ENCODE results near the gene LZTS2. TPM values are rescaled to one million over a fixed set of nuclear protein-coding genes. Genes with fewer than 3 reads are reported as not detected.

The LZTS2 gene, protein sequence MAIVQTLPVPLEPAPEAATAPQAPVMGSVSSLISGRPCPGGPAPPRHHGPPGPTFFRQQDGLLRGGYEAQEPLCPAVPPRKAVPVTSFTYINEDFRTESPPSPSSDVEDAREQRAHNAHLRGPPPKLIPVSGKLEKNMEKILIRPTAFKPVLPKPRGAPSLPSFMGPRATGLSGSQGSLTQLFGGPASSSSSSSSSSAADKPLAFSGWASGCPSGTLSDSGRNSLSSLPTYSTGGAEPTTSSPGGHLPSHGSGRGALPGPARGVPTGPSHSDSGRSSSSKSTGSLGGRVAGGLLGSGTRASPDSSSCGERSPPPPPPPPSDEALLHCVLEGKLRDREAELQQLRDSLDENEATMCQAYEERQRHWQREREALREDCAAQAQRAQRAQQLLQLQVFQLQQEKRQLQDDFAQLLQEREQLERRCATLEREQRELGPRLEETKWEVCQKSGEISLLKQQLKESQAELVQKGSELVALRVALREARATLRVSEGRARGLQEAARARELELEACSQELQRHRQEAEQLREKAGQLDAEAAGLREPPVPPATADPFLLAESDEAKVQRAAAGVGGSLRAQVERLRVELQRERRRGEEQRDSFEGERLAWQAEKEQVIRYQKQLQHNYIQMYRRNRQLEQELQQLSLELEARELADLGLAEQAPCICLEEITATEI
- 8.1 TPM for total RNA-seq

DNA sequence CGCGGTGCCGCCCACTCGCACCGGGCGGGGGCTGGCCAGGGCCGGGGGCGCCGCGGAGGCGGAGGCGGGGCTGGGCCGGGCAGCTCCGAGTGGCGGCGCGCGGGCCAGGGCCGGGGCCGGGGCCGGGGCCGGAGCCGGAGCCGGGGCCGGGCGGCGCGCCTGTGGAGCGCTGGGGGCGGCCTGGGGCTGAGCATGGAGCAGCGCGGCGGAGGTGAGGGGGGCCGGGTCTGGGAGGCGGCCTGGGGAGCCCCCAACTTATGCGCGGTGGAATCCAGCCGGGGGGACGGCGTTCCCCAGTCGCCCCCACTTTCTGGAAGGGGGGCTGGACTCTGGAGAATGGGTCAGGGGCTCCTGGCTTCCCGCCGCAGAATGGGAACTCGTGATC, at the start of gene LZTS2:
TSS of gene LZTS2 (plus strand) at position 67 of the 385 bp plus-strand sequence. CDS start 2,731 bp downstream, outside the sequence.
- Histone ChIP-seq H3K4me1 (ENCODE audit: insufficient read depth, low read length) (peaks cover 39% of the 10 kb centered on the region), H3K4me3 (ENCODE audit: low read length) (peak within 1 kb of the TSS; percentile 69), H3K27me3 (ENCODE audit: insufficient read depth, low read length) (no peaks in the 10 kb centered on the region), H3K9me3 (ENCODE audit: low read depth, low read length) (no peaks in the 10 kb centered on the region)

DNA sequence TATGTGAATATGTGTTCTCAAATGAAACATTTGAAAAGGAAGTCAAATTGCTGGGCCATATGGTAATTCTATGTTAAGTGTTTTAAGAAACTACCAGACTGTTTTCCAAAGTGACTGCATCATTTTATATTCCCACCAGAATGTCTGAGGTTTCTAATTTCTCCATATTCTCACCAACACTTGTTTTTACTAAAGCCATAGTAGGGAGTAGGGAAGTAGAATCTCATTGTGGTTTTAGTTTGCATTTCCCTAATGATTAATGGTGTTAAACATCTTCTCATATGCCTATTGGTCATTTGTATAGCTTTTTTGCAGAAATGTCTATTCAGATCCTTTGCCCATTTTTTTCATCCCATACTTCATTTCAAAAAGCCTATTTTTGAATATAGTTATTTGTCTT, 39.4 kb upstream of the LZTS2 start:
- no peak overlapping the region for H3K4me3 ChIP-seq (ENCODE audit: low read length)
- H3K4me1 ChIP-seq (ENCODE audit: insufficient read depth, low read length): no peaks in the 10 kb centered on the region
- H3K9me3 ChIP-seq (ENCODE audit: low read depth, low read length): no peaks in the 10 kb centered on the region
- H3K27me3 ChIP-seq (ENCODE audit: insufficient read depth, low read length): no peaks in the 10 kb centered on the region

DNA sequence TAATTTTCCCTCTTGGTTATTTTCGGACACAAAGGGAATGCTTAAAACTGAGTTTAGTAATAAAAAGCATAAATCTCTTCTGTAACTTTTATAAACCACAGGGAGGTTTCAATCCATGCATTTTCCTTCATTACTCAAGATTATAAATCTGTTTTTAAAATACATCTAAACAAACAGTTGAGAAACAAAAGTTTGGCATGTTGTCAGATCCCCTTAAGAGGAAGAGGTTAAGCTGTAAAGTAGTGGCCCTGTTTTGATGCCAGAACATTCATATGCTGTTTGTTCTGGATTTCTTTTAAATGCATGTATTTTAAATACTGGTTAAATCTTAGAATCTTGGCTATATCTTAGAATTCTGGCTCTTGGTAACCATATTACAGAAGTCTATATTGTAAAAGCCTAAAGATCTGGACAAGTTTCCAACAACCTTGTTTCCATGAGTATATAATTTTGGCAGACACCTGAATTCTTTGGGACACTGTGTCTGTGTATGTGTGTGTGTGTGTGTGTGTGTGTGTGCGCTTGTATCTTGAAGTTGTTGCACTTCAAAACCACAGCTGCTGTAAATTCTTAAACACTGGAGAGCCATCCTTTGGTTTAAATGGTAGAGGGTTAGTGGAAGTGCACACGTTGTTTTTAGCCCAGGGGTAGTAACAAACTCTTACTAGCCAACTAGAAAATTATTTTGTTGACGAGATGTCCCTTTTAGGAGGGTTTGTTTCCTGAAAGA, 37.1 kb upstream of the LZTS2 start:
- no peaks in the 10 kb centered on the region for H3K4me1 ChIP-seq (ENCODE audit: insufficient read depth, low read length)
- H3K4me3 ChIP-seq (ENCODE audit: low read length): no peak overlapping the region
- no peaks in the 10 kb centered on the region for H3K9me3 ChIP-seq (ENCODE audit: low read depth, low read length)
- no peaks in the 10 kb centered on the region for H3K27me3 ChIP-seq (ENCODE audit: insufficient read depth, low read length)

DNA sequence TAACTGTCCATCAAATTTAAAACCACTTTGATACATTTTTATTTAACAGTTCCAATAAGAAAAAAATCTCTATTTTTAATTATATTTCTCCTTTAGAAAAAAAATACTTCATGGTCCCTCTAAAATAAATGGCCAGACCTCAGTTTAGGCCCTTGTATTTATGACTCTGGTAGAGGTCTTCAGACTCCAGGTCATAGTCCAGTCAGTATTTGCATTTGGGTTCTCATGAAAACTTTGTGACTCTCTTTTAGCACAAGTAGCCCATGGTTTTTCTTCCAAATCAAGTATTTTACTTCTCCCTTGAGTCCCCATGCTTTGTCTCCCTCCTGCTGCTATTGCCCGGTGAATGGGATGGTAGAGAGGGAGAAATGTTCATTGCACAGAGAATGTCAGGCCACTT, 35.8 kb upstream of the LZTS2 start:
- peaks cover 4% of the 10 kb centered on the region for H3K4me1 ChIP-seq (ENCODE audit: insufficient read depth, low read length)
- no peaks in the 10 kb centered on the region for H3K27me3 ChIP-seq (ENCODE audit: insufficient read depth, low read length)
- no peaks in the 10 kb centered on the region for H3K9me3 ChIP-seq (ENCODE audit: low read depth, low read length)
- no peak overlapping the region for H3K4me3 ChIP-seq (ENCODE audit: low read length)

DNA sequence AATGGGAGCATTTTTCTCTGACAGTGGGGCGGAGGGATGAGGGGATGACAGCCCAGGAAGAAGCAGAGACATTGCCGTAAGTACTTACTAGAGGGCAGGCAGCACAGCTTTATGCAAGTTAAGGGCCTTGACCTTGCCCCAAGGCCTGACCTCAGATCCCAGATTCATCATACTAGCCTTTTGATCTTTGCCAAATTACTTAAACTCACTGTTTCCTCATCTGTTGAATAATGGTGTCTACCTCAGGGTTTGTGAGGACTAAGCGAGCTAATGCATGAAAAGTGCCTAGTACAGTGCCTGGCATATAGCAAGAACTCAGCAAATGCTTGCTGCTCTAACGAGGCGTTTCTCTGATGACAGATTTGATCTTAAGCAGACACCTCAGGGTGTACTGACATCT, 33.8 kb upstream of the LZTS2 start:
- Histone ChIP-seq H3K4me1 (ENCODE audit: insufficient read depth, low read length) (peaks cover 14% of the 10 kb centered on the region), H3K9me3 (ENCODE audit: low read depth, low read length) (no peaks in the 10 kb centered on the region), H3K27me3 (ENCODE audit: insufficient read depth, low read length) (no peaks in the 10 kb centered on the region), H3K4me3 (ENCODE audit: low read length) (no peak overlapping the region)

DNA sequence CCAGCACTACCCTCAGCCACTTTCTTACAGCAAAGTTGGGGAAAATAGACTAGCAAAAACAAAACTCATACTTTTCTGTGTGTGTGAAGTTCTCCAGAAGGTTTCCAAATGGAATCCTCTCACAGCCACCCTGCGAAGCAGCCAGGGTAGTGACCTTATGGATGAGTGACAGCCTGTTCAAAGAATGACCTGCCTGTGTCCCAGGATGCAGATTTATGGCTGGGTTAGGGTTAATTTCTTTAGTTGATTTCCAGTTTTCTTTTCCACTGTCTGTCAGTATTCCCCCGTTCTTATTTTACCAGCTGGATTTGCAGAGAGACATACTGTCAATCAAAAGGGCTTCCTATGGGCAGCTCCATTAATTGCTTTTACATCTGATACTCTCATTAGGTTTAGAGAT, 32.7 kb upstream of the LZTS2 start:
- H3K4me1 ChIP-seq (ENCODE audit: insufficient read depth, low read length): peaks cover 14% of the 10 kb centered on the region
- H3K27me3 ChIP-seq (ENCODE audit: insufficient read depth, low read length): no peaks in the 10 kb centered on the region
- H3K9me3 ChIP-seq (ENCODE audit: low read depth, low read length): no peaks in the 10 kb centered on the region
- H3K4me3 ChIP-seq (ENCODE audit: low read length): no peak overlapping the region

DNA sequence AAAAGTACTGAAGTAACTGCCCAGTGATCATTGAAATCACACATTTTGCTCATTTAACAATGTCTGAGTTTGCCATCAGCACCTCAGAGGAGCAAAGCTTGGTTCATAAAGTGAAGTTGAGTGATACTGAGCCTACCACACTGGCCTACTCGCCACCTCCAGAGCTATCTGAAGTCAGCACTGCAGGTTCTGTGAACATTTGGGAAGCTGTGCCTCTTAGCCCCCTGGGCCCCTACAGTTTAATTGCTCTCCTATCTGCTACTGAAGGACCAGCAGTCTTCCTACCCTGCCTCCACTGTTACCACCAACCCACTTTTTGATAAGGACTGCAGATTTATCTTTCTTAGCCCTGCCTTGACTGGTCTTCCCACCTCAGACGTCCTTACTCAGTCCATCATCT, 32.3 kb upstream of the LZTS2 start:
- H3K4me3 ChIP-seq (ENCODE audit: low read length): no peak overlapping the region
- no peaks in the 10 kb centered on the region for H3K27me3 ChIP-seq (ENCODE audit: insufficient read depth, low read length)
- peaks cover 14% of the 10 kb centered on the region for H3K4me1 ChIP-seq (ENCODE audit: insufficient read depth, low read length)
- H3K9me3 ChIP-seq (ENCODE audit: low read depth, low read length): no peaks in the 10 kb centered on the region

DNA sequence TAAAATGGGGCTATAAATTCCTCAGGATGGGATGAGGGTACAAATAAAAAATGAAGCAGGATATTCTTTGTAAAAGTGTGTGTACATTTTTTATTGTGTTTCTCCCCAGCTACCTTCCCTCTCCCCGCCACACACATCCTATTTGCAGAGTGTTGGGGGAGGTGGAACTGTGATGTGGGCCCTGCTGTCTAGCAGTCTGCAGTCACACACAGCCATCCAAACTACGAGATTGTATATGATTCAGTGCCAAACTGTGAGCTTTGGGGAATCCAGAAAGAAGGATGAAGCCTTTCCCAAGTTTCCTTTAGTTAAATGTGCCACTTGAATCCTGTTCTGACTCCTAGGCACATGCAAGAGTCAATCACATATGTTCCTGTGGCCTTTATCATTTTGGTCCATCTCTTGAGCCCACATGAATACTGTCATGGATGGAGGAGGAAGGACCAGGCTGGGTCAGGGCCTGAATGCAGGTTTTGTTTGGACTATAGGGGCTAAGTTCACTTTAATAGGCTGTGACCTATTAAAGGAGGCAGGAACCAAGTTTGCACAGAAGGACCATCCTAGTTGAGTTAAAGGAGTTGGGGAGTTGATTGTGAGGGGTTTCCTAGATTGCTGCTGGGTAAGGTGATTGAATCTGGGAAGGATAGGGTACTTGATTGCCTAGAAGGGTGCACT, 31.4 kb upstream of the LZTS2 start:
- Histone ChIP-seq H3K9me3 (ENCODE audit: low read depth, low read length) (no peaks in the 10 kb centered on the region), H3K4me1 (ENCODE audit: insufficient read depth, low read length) (peaks cover 14% of the 10 kb centered on the region), H3K4me3 (ENCODE audit: low read length) (no peak overlapping the region), H3K27me3 (ENCODE audit: insufficient read depth, low read length) (no peaks in the 10 kb centered on the region)

DNA sequence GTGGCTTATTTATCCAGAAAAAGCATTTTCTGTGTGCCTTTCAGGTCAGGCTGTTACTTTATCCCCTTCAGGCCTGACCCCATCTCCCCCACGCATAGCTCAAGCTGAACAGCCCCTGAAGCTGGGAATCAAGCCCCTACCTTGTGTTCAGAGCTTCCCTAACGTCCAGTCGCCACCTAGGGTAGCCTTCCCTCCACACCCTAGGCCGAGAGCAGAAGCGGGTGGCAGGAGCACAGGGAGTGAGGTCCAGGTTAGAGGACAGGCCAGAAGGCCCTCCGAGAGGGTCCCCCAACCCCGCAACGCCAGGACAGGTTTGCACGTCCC, 30.8 kb upstream of the LZTS2 start:
- no peaks in the 10 kb centered on the region for H3K27me3 ChIP-seq (ENCODE audit: insufficient read depth, low read length)
- no peaks in the 10 kb centered on the region for H3K9me3 ChIP-seq (ENCODE audit: low read depth, low read length)
- H3K4me1 ChIP-seq (ENCODE audit: insufficient read depth, low read length): peaks cover 14% of the 10 kb centered on the region
- H3K4me3 ChIP-seq (ENCODE audit: low read length): no peak overlapping the region

DNA sequence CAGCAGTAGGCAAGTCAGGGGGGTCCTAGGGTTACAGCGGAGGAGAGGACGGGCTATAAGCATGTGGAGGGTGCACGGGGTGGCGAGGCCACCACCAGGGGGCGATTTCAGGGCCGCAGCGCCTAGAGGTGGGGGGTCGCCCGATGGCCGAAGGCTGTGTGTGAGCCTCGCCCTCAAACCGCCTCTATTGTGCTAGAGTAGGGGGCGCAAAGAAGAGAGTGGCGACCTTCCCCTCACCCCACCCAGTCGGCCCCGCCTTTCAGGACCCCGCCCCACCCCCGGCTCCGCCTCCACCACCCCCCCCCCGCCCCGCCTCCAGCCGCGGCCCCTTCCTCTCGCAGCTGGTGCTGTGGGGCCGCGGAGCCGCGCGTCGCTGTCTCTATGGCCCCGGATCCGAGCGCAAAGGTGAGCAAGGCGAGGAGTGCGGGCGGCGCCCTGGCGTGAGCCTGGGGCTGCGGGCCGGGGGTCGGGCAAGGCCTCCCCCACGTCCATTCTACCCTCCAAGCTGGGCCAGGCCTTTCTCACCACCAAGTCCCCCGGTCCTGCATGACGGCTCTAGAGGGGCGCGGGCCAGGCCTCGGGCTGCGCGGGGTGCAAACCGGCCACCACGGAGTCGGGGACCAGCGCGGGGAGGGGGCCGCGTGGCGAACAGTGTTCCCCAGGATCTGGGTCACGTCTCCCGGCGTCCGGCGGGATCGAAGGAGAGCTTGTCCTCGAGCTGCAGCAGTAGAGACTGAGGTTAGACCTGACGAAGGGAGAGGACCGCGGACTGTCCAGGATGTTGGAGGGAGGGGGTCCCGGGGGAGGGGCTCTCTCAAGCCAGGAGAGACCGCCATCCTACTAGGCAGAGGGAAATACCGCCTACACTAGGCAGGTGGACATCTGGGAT, 30.2 kb upstream of the LZTS2 start, which contains the start of gene SEMA4G:
TSS of gene SEMA4G (plus strand) at position 318 of the 889 bp plus-strand sequence. CDS start 3,409 bp downstream, outside the sequence.
- no peaks in the 10 kb centered on the region for H3K27me3 ChIP-seq (ENCODE audit: insufficient read depth, low read length)
- H3K9me3 ChIP-seq (ENCODE audit: low read depth, low read length): no peaks in the 10 kb centered on the region
- H3K4me1 ChIP-seq (ENCODE audit: insufficient read depth, low read length): peaks cover 14% of the 10 kb centered on the region
- H3K4me3 ChIP-seq (ENCODE audit: low read length): peak within 1 kb of the TSS; percentile 24

DNA sequence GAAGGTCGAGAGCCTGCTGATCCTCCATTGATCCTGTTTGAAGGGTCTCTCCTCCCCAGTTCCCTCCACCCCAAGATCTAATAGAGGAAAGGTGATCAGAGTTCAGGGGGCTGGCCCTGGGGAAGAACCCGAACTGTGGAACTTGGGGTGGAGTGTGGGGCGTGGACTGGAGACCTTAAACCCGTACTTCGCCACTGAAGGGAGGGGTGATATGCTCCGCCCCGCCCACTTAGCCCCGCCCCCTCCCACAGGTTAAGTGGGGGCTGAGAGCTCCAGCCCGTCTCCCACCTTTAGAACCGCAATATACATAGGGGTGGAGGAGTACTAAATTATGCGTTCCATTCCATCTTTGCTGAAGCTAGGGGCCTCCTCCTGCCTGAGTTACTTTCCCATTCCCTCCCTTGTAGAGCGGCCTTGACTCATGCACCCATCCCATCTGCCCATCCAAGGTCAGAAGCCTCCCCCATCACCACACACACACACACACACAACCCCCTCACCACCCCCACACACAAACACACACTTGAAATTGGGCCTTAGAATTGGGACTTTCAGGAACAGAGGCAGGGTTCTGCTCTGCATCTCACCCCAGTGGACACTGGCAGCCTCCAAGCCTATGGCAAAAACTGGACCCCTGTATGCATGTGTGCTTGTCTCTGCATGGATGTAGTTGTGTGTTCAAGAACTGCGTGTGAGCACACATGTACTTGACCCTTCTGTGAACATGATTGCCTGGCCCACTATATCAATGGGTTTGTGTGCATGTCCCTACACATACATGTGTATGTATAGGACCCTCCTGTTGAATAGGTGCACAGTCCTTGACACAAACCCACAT, 29.3 kb upstream of the LZTS2 start:
- H3K27me3 ChIP-seq (ENCODE audit: insufficient read depth, low read length): no peaks in the 10 kb centered on the region
- no peaks in the 10 kb centered on the region for H3K9me3 ChIP-seq (ENCODE audit: low read depth, low read length)
- H3K4me1 ChIP-seq (ENCODE audit: insufficient read depth, low read length): peaks cover 14% of the 10 kb centered on the region
- H3K4me3 ChIP-seq (ENCODE audit: low read length): no peak overlapping the region

DNA sequence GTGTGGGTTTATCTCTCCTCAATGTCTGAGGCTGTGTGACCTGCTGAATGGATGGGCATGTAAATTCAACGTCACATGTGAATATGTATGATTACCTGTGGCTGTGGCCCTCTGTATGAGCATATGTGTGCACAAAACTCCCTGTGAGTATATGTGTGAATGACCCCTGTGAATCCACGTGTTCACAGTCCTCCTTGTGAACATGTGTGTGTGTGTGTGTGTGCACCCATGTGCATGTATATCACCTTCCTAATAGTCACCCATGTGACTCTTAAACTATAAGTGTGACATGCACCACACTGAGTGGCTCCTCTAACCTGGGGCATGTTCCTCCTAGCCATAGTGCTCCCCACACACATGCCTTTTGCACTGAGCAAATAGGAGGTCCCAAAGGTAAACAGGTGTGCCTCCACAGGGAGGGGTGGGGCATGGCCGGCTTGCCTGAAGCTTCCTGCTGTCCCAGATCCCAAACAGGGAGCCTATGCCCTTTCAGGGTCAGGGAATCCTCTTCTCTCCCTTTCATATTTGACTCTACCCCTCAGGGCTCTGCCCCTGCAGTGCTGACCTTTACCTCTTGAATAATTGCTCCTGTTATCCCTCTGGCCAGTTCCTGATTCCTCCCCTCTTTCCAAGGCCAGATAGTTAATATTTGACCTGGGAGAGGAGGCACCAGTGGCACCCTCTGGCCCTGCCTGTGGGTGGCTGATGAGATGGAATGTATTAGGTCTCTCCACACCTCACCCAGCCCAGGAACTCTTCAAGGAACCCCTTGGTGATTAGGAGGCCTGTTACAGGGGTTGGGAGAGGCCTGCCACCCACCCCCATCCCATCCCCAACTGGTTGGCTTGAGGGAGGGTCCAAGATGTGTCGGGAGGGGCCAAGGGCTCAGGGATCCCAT, 28.4 kb upstream of the LZTS2 start:
- H3K4me3 ChIP-seq (ENCODE audit: low read length): no peak overlapping the region
- H3K9me3 ChIP-seq (ENCODE audit: low read depth, low read length): no peaks in the 10 kb centered on the region
- H3K4me1 ChIP-seq (ENCODE audit: insufficient read depth, low read length): peaks cover 14% of the 10 kb centered on the region
- H3K27me3 ChIP-seq (ENCODE audit: insufficient read depth, low read length): no peaks in the 10 kb centered on the region

Measured in mononuclear cell (primary cell).